Breast epithelium (tissue), 3 donors: ENCODE results near the gene SNTB2.

Experiments
- POLR2A ChIP-seq: fragments of 450-650 bp; IDR thresholded peaks from one replicate; pipeline ENCODE4 v1.6.1; 2016; ENCODE audit warnings: antibody characterized with exemption, mild to moderate bottlenecking, moderate library complexity
- TF ChIP-seq, protein P1 (sequence below), 3 donors: fragments of 450-650 bp; IDR thresholded peaks; one replicate each; pipeline ENCODE4 v1.5.1; 2016 to 2017; ENCODE audit warnings: antibody characterized with exemption in 3 of 3, mild to moderate bottlenecking in 3 of 3, moderate library complexity in 3 of 3

DNA sequence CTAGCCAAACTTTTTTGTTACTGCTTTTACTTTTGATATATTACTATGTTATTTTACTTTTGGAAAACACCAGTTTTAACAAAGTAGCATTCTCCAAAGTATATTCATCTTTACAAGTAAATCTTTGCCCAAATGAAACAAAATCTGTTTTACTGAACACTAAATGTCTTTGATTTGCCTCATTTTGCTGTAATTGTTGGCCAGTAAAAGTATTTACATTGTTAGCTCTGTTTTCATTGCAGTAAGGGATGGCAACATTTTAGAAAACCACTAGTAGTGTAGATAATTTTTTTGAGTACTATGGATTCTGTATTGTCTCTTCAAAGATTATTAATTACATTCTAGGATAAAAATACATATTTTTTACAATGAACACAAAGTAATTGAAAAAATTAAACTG, 10.6 kb downstream of the SNTB2 start:
- TF ChIP-seq, protein P1, sequence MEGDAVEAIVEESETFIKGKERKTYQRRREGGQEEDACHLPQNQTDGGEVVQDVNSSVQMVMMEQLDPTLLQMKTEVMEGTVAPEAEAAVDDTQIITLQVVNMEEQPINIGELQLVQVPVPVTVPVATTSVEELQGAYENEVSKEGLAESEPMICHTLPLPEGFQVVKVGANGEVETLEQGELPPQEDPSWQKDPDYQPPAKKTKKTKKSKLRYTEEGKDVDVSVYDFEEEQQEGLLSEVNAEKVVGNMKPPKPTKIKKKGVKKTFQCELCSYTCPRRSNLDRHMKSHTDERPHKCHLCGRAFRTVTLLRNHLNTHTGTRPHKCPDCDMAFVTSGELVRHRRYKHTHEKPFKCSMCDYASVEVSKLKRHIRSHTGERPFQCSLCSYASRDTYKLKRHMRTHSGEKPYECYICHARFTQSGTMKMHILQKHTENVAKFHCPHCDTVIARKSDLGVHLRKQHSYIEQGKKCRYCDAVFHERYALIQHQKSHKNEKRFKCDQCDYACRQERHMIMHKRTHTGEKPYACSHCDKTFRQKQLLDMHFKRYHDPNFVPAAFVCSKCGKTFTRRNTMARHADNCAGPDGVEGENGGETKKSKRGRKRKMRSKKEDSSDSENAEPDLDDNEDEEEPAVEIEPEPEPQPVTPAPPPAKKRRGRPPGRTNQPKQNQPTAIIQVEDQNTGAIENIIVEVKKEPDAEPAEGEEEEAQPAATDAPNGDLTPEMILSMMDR (IDR thresholded peaks at IDR 0.05): no peak
- TF ChIP-seq POLR2A: no peak
